Measurements from ENCODE around the gene TMEM213. TPM values are rescaled to one million over a fixed set of nuclear protein-coding genes. Genes with fewer than 3 reads are reported as not detected.

The TMEM213 gene
- total and polyA plus RNA-seq, 2 of the 13 experiments (the other 11 are each of a cell fraction or from before 2014, with no cell fraction given), result not detected

DNA sequence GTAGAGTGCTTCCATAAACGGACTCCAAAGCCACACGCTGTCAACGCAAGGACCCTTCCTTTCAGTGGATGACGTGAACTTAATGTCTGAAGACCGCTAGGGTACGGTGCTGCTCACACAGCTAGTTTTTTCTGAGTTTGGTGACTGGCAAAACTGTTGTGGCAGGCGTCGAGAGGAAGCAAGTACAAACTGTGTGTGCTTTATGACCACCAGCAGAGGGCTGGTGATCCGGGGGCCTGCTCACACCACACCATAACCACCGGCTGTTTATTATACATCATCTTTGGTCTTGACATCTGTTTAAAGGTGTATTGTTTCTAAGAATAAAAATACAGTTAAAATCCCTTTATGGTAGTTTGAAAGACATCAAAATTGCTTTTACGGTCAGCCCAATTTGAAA, 37.3 kb downstream of the TMEM213 start:
- no peaks in the 10 kb centered on the region for H3K79me2 ChIP-seq (ENCODE audit: insufficient read depth, low read length)
- no peak overlapping the region for H2AFZ ChIP-seq (ENCODE audit: low read length)
- no peak for TF ChIP-seq ZNF34 (CRISPR knock-in tag; IDR thresholded peaks at IDR 0.05; ENCODE audit: borderline replicate concordance)
- TF ChIP-seq ZNF782 (CRISPR knock-in tag; IDR thresholded peaks at IDR 0.05; ENCODE audit: borderline replicate concordance), result no peak
- no peak for TF ChIP-seq GABPB1 (CRISPR knock-in tag; IDR thresholded peaks at IDR 0.05)
- no peak for TF ChIP-seq ZNF3 (CRISPR knock-in tag; IDR thresholded peaks at IDR 0.05)
- TF ChIP-seq, protein P1, sequence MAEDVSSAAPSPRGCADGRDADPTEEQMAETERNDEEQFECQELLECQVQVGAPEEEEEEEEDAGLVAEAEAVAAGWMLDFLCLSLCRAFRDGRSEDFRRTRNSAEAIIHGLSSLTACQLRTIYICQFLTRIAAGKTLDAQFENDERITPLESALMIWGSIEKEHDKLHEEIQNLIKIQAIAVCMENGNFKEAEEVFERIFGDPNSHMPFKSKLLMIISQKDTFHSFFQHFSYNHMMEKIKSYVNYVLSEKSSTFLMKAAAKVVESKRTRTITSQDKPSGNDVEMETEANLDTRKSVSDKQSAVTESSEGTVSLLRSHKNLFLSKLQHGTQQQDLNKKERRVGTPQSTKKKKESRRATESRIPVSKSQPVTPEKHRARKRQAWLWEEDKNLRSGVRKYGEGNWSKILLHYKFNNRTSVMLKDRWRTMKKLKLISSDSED (CRISPR knock-in tag; IDR thresholded peaks at IDR 0.05), result no peak
- no peak for TF ChIP-seq KLF9 (CRISPR knock-in tag; IDR thresholded peaks at IDR 0.05; ENCODE audit: low read depth)
- no peak for TF ChIP-seq ZSCAN9 (CRISPR knock-in tag; IDR thresholded peaks at IDR 0.05; ENCODE audit: borderline replicate concordance)
- no peak for TF ChIP-seq ZNF326 (CRISPR knock-in tag; IDR thresholded peaks at IDR 0.05; ENCODE audit: borderline replicate concordance)
- TF ChIP-seq HOXA7 (CRISPR knock-in tag; IDR thresholded peaks at IDR 0.05), result no peak
- TF ChIP-seq, protein P2, sequence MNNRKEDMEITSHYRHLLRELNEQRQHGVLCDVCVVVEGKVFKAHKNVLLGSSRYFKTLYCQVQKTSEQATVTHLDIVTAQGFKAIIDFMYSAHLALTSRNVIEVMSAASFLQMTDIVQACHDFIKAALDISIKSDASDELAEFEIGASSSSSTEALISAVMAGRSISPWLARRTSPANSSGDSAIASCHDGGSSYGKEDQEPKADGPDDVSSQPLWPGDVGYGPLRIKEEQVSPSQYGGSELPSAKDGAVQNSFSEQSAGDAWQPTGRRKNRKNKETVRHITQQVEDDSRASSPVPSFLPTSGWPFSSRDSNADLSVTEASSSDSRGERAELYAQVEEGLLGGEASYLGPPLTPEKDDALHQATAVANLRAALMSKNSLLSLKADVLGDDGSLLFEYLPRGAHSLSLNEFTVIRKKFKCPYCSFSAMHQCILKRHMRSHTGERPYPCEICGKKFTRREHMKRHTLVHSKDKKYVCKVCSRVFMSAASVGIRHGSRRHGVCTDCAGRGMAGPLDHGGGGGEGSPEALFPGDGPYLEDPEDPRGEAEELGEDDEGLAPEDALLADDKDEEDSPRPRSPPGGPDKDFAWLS (CRISPR knock-in tag; IDR thresholded peaks at IDR 0.05; ENCODE audit: borderline replicate concordance), result no peak
- TF ChIP-seq POLR2G (IDR thresholded peaks at IDR 0.05; ENCODE audit: low read depth, low read length), result no peak
- H3K4me2 ChIP-seq (ENCODE audit: low read depth, low read length), result no peak overlapping the region
- no peaks in the 10 kb centered on the region for H3K36me3 ChIP-seq (replicated peaks in 1 of 2; ENCODE audit: control insufficient read depth in 1 of 2, insufficient read depth in 2 of 2, low read length in 2 of 2)
- in situ Hi-C loops (cut with HindIII; ENCODE audit: extremely low pct_ligation_motif_present, low pct_unique_long_range_greater_than_20kb), result no loop called here
- intact Hi-C loops (cut with micrococcal nuclease; ENCODE audit: unreplicated experiment), result no loop called here
- H3K4me1 ChIP-seq (ENCODE audit: insufficient read depth, low read length), result 0 out of 2 replicates have a peak, but pooled peaks cover 3% of the 10 kb centered on the region
- H3K27ac ChIP-seq (ENCODE audit: extremely low read length, insufficient read depth, low read length), result no peak overlapping the region
- 90% methylated on average over 11 of the region's 11 CpGs for WGBS (ENCODE audit: low lambda C conversion rate)
- no peak overlapping the region for H3K4me3 ChIP-seq (replicated peaks in 1 of 3; ENCODE audit: insufficient read depth in 1 of 3, low read depth in 2 of 3, low read length in 3 of 3)
- FAIRE-seq (no peak), DNase-seq (ENCODE audit: low spot score) (no peak), ATAC-seq (peak; percentile 57; the same call in 2 of the 3 replicates)
- no peaks in the 10 kb centered on the region for H4K20me1 ChIP-seq (ENCODE audit: insufficient read depth, low read length)
- H3K9me3 ChIP-seq (ENCODE audit: low read length), result no peaks in the 10 kb centered on the region
- H3K9ac ChIP-seq (ENCODE audit: insufficient read depth, low read depth, low read length), result no peak overlapping the region
- H3K27me3 ChIP-seq (ENCODE audit: control insufficient read depth in 1 of 2, insufficient read depth in 2 of 2, low read length in 2 of 2), result no peaks in the 10 kb centered on the region
- no TSS peak for BruUV-seq (replicated peaks)
- CTCF ChIA-PET (ENCODE audit: low intra/inter-chr PET ratio, low total read pairs), result no interaction called here
- POLR2A ChIA-PET, result no interaction called here

Data from HepG2 (cell line).